BLaER1 treated with 17β-estradiol and CSF1 and Interleukin-3, amounts not matched to agents 10 nM and 100 nM (cell line): ENCODE results near the gene FPGS.

Experiments used
- H3K27ac ChIP-seq, 11 experiments: shearing (Covaris generic); formaldehyde crosslinking; 2 replicates each; pipeline ENCODE4 v1.8.1; 2022
- H3K27me3 ChIP-seq, 11 experiments: shearing (Covaris generic); formaldehyde crosslinking; 2 replicates each; pipeline ENCODE4 v1.8.1; 2022
- H3K36me3 ChIP-seq, 11 experiments: shearing (Covaris generic); formaldehyde crosslinking; 2 replicates each; pipeline ENCODE4 v1.8.1; 2022
- H3K4me1 ChIP-seq, 10 experiments: shearing (Covaris generic); formaldehyde crosslinking; 2 replicates each; pipeline ENCODE4 v1.8.1; 2022
- H3K4me2 ChIP-seq, 11 experiments: shearing (Covaris generic); formaldehyde crosslinking; 2 replicates each; pipeline ENCODE4 v1.8.1; 2022
- H3K4me3 ChIP-seq, 10 experiments: shearing (Covaris generic); formaldehyde crosslinking; 2 replicates each; pipeline ENCODE4 v1.8.1; 2022
- H3K9ac ChIP-seq, 11 experiments: shearing (Covaris generic); formaldehyde crosslinking; 2 replicates each; pipeline ENCODE4 v1.8.1; 2022
- H3K9me3 ChIP-seq, 11 experiments: shearing (Covaris generic); formaldehyde crosslinking; replicated peaks in 1 of 11; 2 replicates each; pipeline ENCODE4 v1.8.1; 2022
- H4K20me1 ChIP-seq, 11 experiments: shearing (Covaris generic); formaldehyde crosslinking; 2 replicates each; pipeline ENCODE4 v1.8.1; 2022
- Cebpa-rat ChIP-seq, 11 experiments: shearing (Covaris generic); IDR thresholded peaks; 2 replicates each; pipeline ENCODE4 v1.8.1; 2022

Gene FPGS

DNA sequence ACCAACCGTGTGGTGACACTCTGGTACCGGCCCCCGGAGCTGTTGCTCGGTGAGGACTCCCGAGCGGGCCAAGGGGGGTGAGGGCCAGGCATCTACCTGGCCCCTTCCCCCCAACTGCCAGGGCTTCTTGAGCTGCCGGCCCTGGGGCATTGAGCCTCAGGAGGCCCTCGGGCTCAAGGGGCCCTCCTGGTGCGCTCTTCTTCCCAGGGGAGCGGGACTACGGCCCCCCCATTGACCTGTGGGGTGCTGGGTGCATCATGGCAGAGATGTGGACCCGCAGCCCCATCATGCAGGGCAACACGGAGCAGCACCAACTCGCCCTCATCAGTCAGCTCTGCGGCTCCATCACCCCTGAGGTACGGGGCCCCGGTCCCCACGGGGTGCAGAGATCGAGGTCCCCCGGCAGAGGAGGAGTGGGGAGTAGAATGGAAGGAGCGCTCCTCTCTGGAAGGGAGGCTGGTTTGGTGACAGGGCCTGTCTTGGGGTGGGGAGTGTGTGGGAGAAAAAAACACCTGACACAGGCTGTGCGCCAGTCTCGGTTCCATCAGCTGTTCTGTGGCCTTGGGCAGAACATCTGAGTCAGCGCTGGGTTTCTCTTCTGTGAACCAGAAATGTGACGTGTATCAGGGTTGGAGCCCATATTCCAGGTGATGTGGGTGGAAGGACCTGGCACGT, 14.2 kb upstream of the FPGS start:
- peaks cover 72 to 81% (median 79%) of the 10 kb centered on the region in 10 experiments for H3K4me1 ChIP-seq
- no peaks in the 10 kb centered on the region for H3K9me3 ChIP-seq
- peaks cover 50 to 76% (median 75%) of the 10 kb centered on the region in 11 experiments for H4K20me1 ChIP-seq
- peak overlapping the region in 9 of 10 experiments; percentile 88 to 99 (median 97); a peak in 17 of 20 replicates for H3K4me3 ChIP-seq
- peak overlapping the region; percentile 90 to 98 (median 96); a peak in 20 of 22 replicates for H3K9ac ChIP-seq
- H3K27ac ChIP-seq, result peak overlapping the region in 8 of 11 experiments; percentile 24 to 96 (median 92); a peak in 13 of 22 replicates
- TF ChIP-seq Cebpa-rat (IDR thresholded peaks at IDR 0.05), result no peak
- H3K27me3 ChIP-seq, result no peaks in the 10 kb centered on the region
- H3K36me3 ChIP-seq, result peaks cover 66 to 71% (median 67%) of the 10 kb centered on the region in 11 experiments
- H3K4me2 ChIP-seq, result peak overlapping the region; percentile 92 to 100 (median 95)

- no peak for TF ChIP-seq Cebpa-rat (IDR thresholded peaks at IDR 0.05)
- no peaks in the 10 kb centered on the region for H3K27me3 ChIP-seq
- H4K20me1 ChIP-seq, result peaks cover 50 to 83% (median 81%) of the 10 kb centered on the region in 11 experiments
- peak overlapping the region in 6 of 10 experiments; percentile 6 to 98 (median 95); a peak in 7 of 20 replicates for H3K4me3 ChIP-seq
- H3K9ac ChIP-seq, result peak overlapping the region; percentile 24 to 98 (median 95); a peak in 15 of 22 replicates
- H3K4me1 ChIP-seq, result peaks cover 70 to 81% (median 79%) of the 10 kb centered on the region in 10 experiments
- H3K27ac ChIP-seq, result peak overlapping the region in 4 of 11 experiments; percentile 57 to 96 (median 92); a peak in 3 of 22 replicates
- H3K36me3 ChIP-seq, result peaks cover 67 to 77% (median 74%) of the 10 kb centered on the region in 11 experiments
- peak overlapping the region; percentile 92 to 100 (median 95); a peak in 21 of 22 replicates for H3K4me2 ChIP-seq
- H3K9me3 ChIP-seq, result no peaks in the 10 kb centered on the region
These were observed 13.5 kb upstream of the FPGS start for GRCh38 chr9:127789179-127789578.

GRCh38 chr9:127790094-127790855, 12.4 kb upstream of the FPGS start:
- no peak for TF ChIP-seq Cebpa-rat (IDR thresholded peaks at IDR 0.05)
- peaks cover 50 to 93% (median 82%) of the 10 kb centered on the region in 11 experiments for H4K20me1 ChIP-seq
- H3K4me1 ChIP-seq, result peaks cover 74 to 85% (median 83%) of the 10 kb centered on the region in 10 experiments
- H3K9me3 ChIP-seq, result no peaks in the 10 kb centered on the region
- peaks cover 67 to 82% (median 75%) of the 10 kb centered on the region in 11 experiments for H3K36me3 ChIP-seq
- no peaks in the 10 kb centered on the region for H3K27me3 ChIP-seq
- H3K4me3 ChIP-seq, result peak overlapping the region in 1 of 10 experiments; percentile 7; a peak in 1 of 20 replicates
- H3K4me2 ChIP-seq, result peak overlapping the region; percentile 28 to 100 (median 95)
- peak overlapping the region in 5 of 11 experiments; percentile 2 to 90 (median 37); a peak in 9 of 22 replicates for H3K27ac ChIP-seq
- H3K9ac ChIP-seq, result peak overlapping the region in 10 of 11 experiments; percentile 24 to 98 (median 92); a peak in 18 of 22 replicates

DNA sequence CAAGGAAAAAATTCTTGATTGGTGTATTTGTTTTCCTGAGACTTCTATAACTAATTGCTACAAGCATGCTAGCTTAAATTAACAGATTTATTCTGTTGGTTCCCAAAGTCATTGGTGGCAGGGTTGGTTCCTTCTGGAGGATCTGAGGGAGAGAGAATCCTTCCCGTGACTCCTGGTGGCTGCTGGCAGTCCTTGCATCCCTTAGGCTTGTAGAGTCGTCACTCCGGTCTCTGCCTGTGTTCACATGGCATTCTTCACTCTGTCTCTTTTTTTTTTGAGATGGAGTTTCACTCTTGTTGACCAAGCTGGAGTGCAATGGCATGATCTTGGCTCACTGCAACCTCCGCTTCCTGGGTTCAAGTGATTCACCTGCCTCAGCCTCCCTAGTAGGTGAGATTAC, 11.6 kb upstream of the FPGS start:
- Histone ChIP-seq H3K9me3 (no peaks in the 10 kb centered on the region), H3K27ac (peak overlapping the region in 3 of 11 experiments; percentile 23 to 90 (median 37); a peak in 3 of 22 replicates), H3K36me3 (peaks cover 67 to 82% (median 75%) of the 10 kb centered on the region in 11 experiments), H4K20me1 (peaks cover 48 to 99% (median 81%) of the 10 kb centered on the region in 11 experiments), H3K9ac (peak overlapping the region in 3 of 11 experiments; percentile 29 to 98 (median 95); a peak in 1 of 22 replicates), H3K27me3 (no peaks in the 10 kb centered on the region), H3K4me2 (peak overlapping the region in 10 of 11 experiments; percentile 1 to 100 (median 96); a peak in 16 of 22 replicates), H3K4me3 (no peak overlapping the region), H3K4me1 (peaks cover 82 to 93% (median 91%) of the 10 kb centered on the region in 10 experiments)
- no peak for TF ChIP-seq Cebpa-rat (IDR thresholded peaks at IDR 0.05)

DNA sequence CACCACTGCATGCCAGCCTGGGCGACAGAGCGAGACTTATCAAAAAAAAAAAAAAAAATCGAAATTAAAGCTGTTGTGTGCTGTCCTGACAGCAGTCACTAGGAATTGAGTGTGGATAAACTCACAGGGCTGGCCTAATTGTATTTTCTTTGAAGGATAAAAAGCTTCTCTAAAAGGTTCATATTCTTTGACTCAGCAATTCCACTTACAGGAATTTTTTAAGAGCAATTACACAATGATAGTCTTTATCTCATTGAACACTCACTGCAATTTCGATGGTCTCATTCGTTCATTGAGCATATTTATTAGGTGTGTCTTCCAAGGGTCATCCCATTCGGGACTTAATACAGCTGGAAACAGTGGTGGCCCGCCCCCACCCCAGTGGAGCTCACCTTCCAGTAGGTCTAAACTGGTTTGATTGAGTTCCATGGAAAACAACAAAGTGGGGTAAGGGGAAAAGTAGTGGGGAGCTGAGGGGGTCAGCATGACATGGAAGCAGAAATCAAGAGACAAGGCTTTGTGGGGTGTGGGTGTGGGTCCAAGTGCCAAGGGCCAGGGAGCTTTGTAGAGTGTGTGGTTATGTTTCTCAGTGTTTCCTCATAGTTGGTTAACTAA, 10.2 kb upstream of the FPGS start:
- H3K4me2 ChIP-seq, result peak overlapping the region; percentile 16 to 100 (median 96); a peak in 19 of 22 replicates
- no peaks in the 10 kb centered on the region for H3K9me3 ChIP-seq
- H3K27me3 ChIP-seq, result peaks cover 0 to 4% (median 0%) of the 10 kb centered on the region in 11 experiments; a peak in 1 of 22 replicates
- TF ChIP-seq Cebpa-rat (IDR thresholded peaks at IDR 0.05), result no peak
- peaks cover 34 to 99% (median 70%) of the 10 kb centered on the region in 11 experiments for H4K20me1 ChIP-seq
- H3K36me3 ChIP-seq, result peaks cover 59 to 74% (median 66%) of the 10 kb centered on the region in 11 experiments
- H3K4me3 ChIP-seq, result no peak overlapping the region
- peak overlapping the region in 8 of 11 experiments; percentile 46 to 90 (median 82); a peak in 15 of 22 replicates for H3K27ac ChIP-seq
- H3K4me1 ChIP-seq, result peaks cover 91 to 100% (median 100%) of the 10 kb centered on the region in 10 experiments
- peak overlapping the region in 7 of 11 experiments; percentile 10 to 77 (median 45); a peak in 9 of 22 replicates for H3K9ac ChIP-seq

GRCh38 chr9:127793093-127793708, 9.5 kb upstream of the FPGS start:
- peaks cover 53 to 67% (median 59%) of the 10 kb centered on the region in 11 experiments for H3K36me3 ChIP-seq
- peak overlapping the region; percentile 10 to 77 (median 45); a peak in 16 of 22 replicates for H3K9ac ChIP-seq
- peaks cover 27 to 93% (median 63%) of the 10 kb centered on the region in 11 experiments for H4K20me1 ChIP-seq
- peaks cover 0 to 7% (median 0%) of the 10 kb centered on the region in 11 experiments; a peak in 1 of 22 replicates for H3K27me3 ChIP-seq
- TF ChIP-seq Cebpa-rat (IDR thresholded peaks at IDR 0.05), result no peak
- H3K9me3 ChIP-seq, result no peaks in the 10 kb centered on the region
- no peak overlapping the region for H3K4me3 ChIP-seq
- H3K4me2 ChIP-seq, result peak overlapping the region; percentile 16 to 100 (median 96); a peak in 20 of 22 replicates
- peak overlapping the region in 8 of 11 experiments; percentile 46 to 90 (median 82); a peak in 16 of 22 replicates for H3K27ac ChIP-seq
- peaks cover 89 to 100% (median 100%) of the 10 kb centered on the region in 10 experiments for H3K4me1 ChIP-seq

GRCh38 chr9:127794001-127794791, 8.5 kb upstream of the FPGS start:
- Histone ChIP-seq H3K4me1 (peaks cover 79 to 100% (median 100%) of the 10 kb centered on the region in 10 experiments), H3K9me3 (no peaks in the 10 kb centered on the region), H3K36me3 (peaks cover 43 to 57% (median 49%) of the 10 kb centered on the region in 11 experiments), H3K9ac (peak overlapping the region in 9 of 11 experiments; percentile 10 to 77 (median 60); a peak in 16 of 22 replicates), H3K27ac (peak overlapping the region in 8 of 11 experiments; percentile 71 to 90 (median 85); a peak in 15 of 22 replicates), H4K20me1 (peaks cover 17 to 83% (median 53%) of the 10 kb centered on the region in 11 experiments), H3K27me3 (peaks cover 0 to 7% (median 0%) of the 10 kb centered on the region in 11 experiments; a peak in 1 of 22 replicates), H3K4me3 (no peak overlapping the region), H3K4me2 (peak overlapping the region; percentile 82 to 100 (median 96))
- TF ChIP-seq Cebpa-rat (IDR thresholded peaks at IDR 0.05), result no peak
